ENCODE data around the gene MAPK1.

The MAPK1 gene

DNA sequence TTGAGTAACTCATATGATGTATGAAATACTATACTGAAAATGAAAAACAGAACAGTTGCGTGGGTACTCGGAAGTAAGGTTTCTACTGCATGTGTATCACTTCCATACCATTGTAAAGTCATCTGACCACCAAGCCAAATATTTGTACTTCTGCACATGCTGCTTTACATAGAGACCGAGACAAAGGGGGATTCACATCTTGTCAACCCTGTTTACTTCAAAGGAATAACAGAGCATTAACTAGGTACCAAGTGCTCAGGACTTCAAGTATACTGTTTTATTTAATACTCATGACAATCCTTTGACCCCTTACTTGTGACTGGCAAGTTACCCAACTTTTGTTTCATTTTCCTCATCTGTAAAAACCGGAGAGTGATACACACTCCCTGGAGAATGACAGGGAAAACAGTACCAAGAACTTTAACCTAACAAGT lies 9.9 kb downstream of the MAPK1 start:
- H3K9me3 ChIP-seq (ENCODE audit: control insufficient read depth, insufficient read depth, low read depth, low read length) = no peaks in the 10 kb centered on the region
- CTCF ChIA-PET = interaction anchor here (0.5 to 1.6 kb wide), 3 partner anchors 20 to 110 kb away, joined by 3 to 5 read pairs (median 5); no protein-coding TSS in a partner anchor
- no peak overlapping the region for H3K27ac ChIP-seq (ENCODE audit: extremely low read depth, low read depth, low read length)
- H3K4me1 ChIP-seq (ENCODE audit: control insufficient read depth, insufficient read depth, low read length) = peaks cover 6% of the 10 kb centered on the region
- POLR2A ChIA-PET = no interaction called here
- H3K4me3 ChIP-seq (ENCODE audit: low read depth, low read length) = no peak overlapping the region
- H3K36me3 ChIP-seq (ENCODE audit: control insufficient read depth in 2 of 2, insufficient read depth in 1 of 2, low read length in 2 of 2) = peaks cover 0 to 2% of the 10 kb centered on the region in 2 experiments; a peak in 1 of 3 replicates
- TF ChIP-seq OVOL3 (tag by site-specific recombination; IDR thresholded peaks at IDR 0.05) = no peak
- TF ChIP-seq OSR2 (tag by site-specific recombination; IDR thresholded peaks at IDR 0.05) = no peak
- TF ChIP-seq ZNF174 (tag by site-specific recombination; IDR thresholded peaks at IDR 0.05) = no peak
- TF ChIP-seq ZSCAN30 (tag by site-specific recombination; IDR thresholded peaks at IDR 0.05) = no peak
- TF ChIP-seq ZNF785 (tag by site-specific recombination; IDR thresholded peaks at IDR 0.05) = no peak
- TF ChIP-seq BCL11A (tag by site-specific recombination; IDR thresholded peaks at IDR 0.05; ENCODE audit: low read depth) = no peak
- TF ChIP-seq ZNF350 (tag by site-specific recombination; IDR thresholded peaks at IDR 0.05) = no peak
- TF ChIP-seq, protein P1, sequence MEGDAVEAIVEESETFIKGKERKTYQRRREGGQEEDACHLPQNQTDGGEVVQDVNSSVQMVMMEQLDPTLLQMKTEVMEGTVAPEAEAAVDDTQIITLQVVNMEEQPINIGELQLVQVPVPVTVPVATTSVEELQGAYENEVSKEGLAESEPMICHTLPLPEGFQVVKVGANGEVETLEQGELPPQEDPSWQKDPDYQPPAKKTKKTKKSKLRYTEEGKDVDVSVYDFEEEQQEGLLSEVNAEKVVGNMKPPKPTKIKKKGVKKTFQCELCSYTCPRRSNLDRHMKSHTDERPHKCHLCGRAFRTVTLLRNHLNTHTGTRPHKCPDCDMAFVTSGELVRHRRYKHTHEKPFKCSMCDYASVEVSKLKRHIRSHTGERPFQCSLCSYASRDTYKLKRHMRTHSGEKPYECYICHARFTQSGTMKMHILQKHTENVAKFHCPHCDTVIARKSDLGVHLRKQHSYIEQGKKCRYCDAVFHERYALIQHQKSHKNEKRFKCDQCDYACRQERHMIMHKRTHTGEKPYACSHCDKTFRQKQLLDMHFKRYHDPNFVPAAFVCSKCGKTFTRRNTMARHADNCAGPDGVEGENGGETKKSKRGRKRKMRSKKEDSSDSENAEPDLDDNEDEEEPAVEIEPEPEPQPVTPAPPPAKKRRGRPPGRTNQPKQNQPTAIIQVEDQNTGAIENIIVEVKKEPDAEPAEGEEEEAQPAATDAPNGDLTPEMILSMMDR (tag by site-specific recombination; IDR thresholded peaks at IDR 0.05) = no peak
- TF ChIP-seq, protein P2, sequence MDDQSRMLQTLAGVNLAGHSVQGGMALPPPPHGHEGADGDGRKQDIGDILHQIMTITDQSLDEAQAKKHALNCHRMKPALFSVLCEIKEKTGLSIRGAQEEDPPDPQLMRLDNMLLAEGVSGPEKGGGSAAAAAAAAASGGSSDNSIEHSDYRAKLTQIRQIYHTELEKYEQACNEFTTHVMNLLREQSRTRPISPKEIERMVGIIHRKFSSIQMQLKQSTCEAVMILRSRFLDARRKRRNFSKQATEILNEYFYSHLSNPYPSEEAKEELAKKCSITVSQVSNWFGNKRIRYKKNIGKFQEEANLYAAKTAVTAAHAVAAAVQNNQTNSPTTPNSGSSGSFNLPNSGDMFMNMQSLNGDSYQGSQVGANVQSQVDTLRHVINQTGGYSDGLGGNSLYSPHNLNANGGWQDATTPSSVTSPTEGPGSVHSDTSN (CRISPR knock-in tag; IDR thresholded peaks at IDR 0.05) = no peak
- TF ChIP-seq ZNF664 (tag by site-specific recombination; IDR thresholded peaks at IDR 0.05) = no peak
- TF ChIP-seq ZNF140 (tag by site-specific recombination; IDR thresholded peaks at IDR 0.05) = no peak
- TF ChIP-seq, protein P3, sequence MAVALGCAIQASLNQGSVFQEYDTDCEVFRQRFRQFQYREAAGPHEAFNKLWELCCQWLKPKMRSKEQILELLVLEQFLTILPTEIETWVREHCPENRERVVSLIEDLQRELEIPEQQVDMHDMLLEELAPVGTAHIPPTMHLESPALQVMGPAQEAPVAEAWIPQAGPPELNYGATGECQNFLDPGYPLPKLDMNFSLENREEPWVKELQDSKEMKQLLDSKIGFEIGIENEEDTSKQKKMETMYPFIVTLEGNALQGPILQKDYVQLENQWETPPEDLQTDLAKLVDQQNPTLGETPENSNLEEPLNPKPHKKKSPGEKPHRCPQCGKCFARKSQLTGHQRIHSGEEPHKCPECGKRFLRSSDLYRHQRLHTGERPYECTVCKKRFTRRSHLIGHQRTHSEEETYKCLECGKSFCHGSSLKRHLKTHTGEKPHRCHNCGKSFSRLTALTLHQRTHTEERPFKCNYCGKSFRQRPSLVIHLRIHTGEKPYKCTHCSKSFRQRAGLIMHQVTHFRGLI (tag by site-specific recombination; IDR thresholded peaks at IDR 0.05) = no peak
- TF ChIP-seq, protein P4, sequence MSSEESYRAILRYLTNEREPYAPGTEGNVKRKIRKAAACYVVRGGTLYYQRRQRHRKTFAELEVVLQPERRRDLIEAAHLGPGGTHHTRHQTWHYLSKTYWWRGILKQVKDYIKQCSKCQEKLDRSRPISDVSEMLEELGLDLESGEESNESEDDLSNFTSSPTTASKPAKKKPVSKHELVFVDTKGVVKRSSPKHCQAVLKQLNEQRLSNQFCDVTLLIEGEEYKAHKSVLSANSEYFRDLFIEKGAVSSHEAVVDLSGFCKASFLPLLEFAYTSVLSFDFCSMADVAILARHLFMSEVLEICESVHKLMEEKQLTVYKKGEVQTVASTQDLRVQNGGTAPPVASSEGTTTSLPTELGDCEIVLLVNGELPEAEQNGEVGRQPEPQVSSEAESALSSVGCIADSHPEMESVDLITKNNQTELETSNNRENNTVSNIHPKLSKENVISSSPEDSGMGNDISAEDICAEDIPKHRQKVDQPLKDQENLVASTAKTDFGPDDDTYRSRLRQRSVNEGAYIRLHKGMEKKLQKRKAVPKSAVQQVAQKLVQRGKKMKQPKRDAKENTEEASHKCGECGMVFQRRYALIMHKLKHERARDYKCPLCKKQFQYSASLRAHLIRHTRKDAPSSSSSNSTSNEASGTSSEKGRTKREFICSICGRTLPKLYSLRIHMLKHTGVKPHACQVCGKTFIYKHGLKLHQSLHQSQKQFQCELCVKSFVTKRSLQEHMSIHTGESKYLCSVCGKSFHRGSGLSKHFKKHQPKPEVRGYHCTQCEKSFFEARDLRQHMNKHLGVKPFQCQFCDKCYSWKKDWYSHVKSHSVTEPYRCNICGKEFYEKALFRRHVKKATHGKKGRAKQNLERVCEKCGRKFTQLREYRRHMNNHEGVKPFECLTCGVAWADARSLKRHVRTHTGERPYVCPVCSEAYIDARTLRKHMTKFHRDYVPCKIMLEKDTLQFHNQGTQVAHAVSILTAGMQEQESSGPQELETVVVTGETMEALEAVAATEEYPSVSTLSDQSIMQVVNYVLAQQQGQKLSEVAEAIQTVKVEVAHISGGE (tag by site-specific recombination; conservative IDR thresholded peaks at IDR 0.05; ENCODE audit: low read depth) = no peak

DNA sequence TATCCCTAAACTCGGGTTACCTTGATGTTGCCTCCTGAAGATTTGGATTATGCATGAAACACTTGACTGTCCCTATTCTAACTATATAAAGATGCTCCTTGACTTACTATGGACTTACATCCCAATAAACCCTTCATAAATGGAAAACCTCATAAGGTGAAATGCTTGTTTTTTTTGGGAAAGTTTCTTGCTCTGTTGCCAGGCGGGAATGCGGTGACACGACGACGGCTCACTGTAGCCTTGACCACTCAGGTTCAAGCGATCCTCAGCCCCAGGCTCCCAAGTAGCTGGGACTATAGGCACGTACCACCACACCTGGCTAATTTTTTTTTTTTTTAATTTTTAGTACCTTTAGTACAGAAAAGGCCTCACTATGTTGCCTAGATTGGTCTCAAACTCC lies 10.6 kb downstream of the MAPK1 start:
- POLR2A ChIA-PET = no interaction called here
- Histone ChIP-seq H3K9me3 (ENCODE audit: control insufficient read depth, insufficient read depth, low read depth, low read length) (no peaks in the 10 kb centered on the region), H3K4me3 (ENCODE audit: low read depth, low read length) (no peak overlapping the region), H3K27ac (ENCODE audit: extremely low read depth, low read depth, low read length) (no peak overlapping the region), H3K36me3 (ENCODE audit: control insufficient read depth in 2 of 2, insufficient read depth in 1 of 2, low read length in 2 of 2) (peaks cover 0 to 2% of the 10 kb centered on the region in 2 experiments; a peak in 1 of 3 replicates), H3K4me1 (ENCODE audit: control insufficient read depth, insufficient read depth, low read length) (peaks cover 5% of the 10 kb centered on the region)
- CTCF ChIA-PET = interaction anchor here (0.5 to 1.6 kb wide), 2 partner anchors 20 to 1067 kb away, joined by 3 to 5 read pairs; no protein-coding TSS in a partner anchor
- no peak for TF ChIP-seq ZFP41 (tag by site-specific recombination; IDR thresholded peaks at IDR 0.05; ENCODE audit: borderline replicate concordance)
- TF ChIP-seq HOXC10 (CRISPR knock-in tag; IDR thresholded peaks at IDR 0.05) = no peak
- no peak for TF ChIP-seq ZNF548 (tag by site-specific recombination; IDR thresholded peaks at IDR 0.05)
- TF ChIP-seq, protein P5, sequence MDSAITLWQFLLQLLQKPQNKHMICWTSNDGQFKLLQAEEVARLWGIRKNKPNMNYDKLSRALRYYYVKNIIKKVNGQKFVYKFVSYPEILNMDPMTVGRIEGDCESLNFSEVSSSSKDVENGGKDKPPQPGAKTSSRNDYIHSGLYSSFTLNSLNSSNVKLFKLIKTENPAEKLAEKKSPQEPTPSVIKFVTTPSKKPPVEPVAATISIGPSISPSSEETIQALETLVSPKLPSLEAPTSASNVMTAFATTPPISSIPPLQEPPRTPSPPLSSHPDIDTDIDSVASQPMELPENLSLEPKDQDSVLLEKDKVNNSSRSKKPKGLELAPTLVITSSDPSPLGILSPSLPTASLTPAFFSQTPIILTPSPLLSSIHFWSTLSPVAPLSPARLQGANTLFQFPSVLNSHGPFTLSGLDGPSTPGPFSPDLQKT (IDR thresholded peaks at IDR 0.05; ENCODE audit: borderline replicate concordance, low read depth, low read length) = no peak
- TF ChIP-seq ATF2 (tag by site-specific recombination; IDR thresholded peaks at IDR 0.05; ENCODE audit: low read depth) = no peak
- no peak for TF ChIP-seq ZNF155 (tag by site-specific recombination; IDR thresholded peaks at IDR 0.05)
- no peak for TF ChIP-seq KLF10 (tag by site-specific recombination; IDR thresholded peaks at IDR 0.05)

Data from HEK293 (cell line).